ENCODE data around the gene RGS3. TPM values are rescaled to one million over a fixed set of nuclear protein-coding genes. Genes with fewer than 3 reads are reported as not detected.

Gene RGS3
- total RNA-seq, 4 donors from 2014 or later, result 16.2 to 75.6 (median 54.9) TPM

DNA sequence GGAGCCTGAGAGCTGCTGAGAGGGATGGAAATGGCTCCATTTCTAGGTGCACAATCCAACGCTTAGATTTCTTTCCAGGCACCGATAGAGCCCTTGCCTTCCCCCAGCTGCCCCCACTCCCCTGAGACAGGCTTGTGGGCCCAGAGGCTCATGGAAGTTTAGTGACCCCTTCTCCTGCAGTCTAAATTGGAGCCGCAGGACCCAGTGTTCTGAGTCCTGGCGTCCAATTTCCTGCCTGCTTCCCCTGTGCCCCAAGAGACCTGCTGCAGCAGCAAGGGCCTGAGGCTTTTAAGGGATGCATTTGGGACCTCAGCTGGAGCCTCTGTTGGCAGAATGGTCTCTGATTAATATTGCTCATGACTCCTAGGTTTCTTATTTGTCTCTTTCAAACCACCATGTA lies 61.7 kb downstream of the RGS3 start:
- no peak for TF ChIP-seq POLR2A (IDR thresholded peaks at IDR 0.05)
- TF ChIP-seq, protein P1, sequence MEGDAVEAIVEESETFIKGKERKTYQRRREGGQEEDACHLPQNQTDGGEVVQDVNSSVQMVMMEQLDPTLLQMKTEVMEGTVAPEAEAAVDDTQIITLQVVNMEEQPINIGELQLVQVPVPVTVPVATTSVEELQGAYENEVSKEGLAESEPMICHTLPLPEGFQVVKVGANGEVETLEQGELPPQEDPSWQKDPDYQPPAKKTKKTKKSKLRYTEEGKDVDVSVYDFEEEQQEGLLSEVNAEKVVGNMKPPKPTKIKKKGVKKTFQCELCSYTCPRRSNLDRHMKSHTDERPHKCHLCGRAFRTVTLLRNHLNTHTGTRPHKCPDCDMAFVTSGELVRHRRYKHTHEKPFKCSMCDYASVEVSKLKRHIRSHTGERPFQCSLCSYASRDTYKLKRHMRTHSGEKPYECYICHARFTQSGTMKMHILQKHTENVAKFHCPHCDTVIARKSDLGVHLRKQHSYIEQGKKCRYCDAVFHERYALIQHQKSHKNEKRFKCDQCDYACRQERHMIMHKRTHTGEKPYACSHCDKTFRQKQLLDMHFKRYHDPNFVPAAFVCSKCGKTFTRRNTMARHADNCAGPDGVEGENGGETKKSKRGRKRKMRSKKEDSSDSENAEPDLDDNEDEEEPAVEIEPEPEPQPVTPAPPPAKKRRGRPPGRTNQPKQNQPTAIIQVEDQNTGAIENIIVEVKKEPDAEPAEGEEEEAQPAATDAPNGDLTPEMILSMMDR (IDR thresholded peaks at IDR 0.05), result no peak
- H3K27ac ChIP-seq, result no peak overlapping the region
- H3K9me3 ChIP-seq, result no peaks in the 10 kb centered on the region
- H3K4me3 ChIP-seq, result no peak overlapping the region
- intact Hi-C loops (cut with DNase I; ENCODE audit: low total_unique reads), result no loop called here
- DNase-seq, result no peak
- peaks cover 0 to 10% of the 10 kb centered on the region in 2 donors for H3K4me1 ChIP-seq
- H3K36me3 ChIP-seq, result no peaks in the 10 kb centered on the region
- no peaks in the 10 kb centered on the region for H3K27me3 ChIP-seq

DNA sequence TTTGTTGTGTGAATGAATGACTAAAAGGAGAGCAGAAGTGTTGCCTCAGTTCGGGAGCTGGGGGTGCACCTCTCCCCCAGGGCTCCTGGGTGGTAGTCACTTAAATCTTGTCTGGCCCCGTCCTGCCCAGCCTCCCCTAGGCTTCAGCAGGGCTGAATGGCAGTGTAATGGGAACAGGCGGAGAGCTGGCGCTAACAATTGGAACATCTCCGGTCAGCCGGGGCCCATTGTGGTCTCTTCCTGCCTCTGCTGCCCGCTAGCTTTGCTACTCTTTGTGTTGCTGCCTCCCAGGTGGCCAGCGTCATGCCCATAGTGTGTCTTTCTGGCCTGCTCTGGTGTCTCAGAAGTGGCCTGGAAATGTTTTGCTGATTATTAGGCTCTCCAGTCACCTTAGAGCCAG lies 62.3 kb downstream of the RGS3 start:
- no peaks in the 10 kb centered on the region for H3K27me3 ChIP-seq
- H3K4me3 ChIP-seq, result no peak overlapping the region
- TF ChIP-seq, protein P1 (IDR thresholded peaks at IDR 0.05), result no peak
- TF ChIP-seq POLR2A (IDR thresholded peaks at IDR 0.05), result no peak
- H3K36me3 ChIP-seq, result no peaks in the 10 kb centered on the region
- peaks cover 0 to 10% of the 10 kb centered on the region in 2 donors for H3K4me1 ChIP-seq
- no peak for DNase-seq
- no peak overlapping the region for H3K27ac ChIP-seq
- no peaks in the 10 kb centered on the region for H3K9me3 ChIP-seq
- intact Hi-C loops (cut with DNase I; ENCODE audit: low total_unique reads), result no loop called here

DNA sequence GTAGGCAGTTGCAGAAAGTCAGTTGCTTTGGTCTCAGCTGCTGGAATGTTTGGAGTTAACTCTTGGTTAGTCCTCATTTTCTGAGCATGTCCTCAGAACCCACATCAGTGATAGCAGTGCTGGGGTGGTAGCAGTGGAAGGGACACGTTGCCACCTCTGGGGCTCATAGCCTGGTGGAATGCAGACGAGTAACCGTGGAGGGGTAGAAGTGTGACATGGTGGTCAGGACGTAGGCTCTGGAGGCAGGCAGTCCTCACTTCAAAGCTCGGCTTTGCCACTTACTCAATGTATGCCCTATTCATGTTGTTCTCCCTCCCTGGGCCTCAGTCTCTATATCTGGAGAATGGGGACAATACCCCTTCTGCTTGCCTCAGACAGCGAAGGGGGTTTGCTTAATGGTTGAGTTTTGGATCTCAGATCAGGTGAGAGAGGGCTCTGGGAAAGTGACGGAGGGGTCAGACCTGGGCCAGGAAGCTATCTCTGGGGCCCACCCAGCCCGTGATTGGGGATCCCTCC lies 62.8 kb downstream of the RGS3 start:
- no peak overlapping the region for H3K4me3 ChIP-seq
- H3K27me3 ChIP-seq, result no peaks in the 10 kb centered on the region
- intact Hi-C loops (cut with DNase I; ENCODE audit: low total_unique reads), result no loop called here
- DNase-seq, result no peak
- H3K36me3 ChIP-seq, result no peaks in the 10 kb centered on the region
- no peak for TF ChIP-seq POLR2A (IDR thresholded peaks at IDR 0.05)
- H3K9me3 ChIP-seq, result no peaks in the 10 kb centered on the region
- H3K4me1 ChIP-seq, result peaks cover 0 to 10% of the 10 kb centered on the region in 2 donors
- peak overlapping the region in 1 of 2 donors; percentile 48 for H3K27ac ChIP-seq

DNA sequence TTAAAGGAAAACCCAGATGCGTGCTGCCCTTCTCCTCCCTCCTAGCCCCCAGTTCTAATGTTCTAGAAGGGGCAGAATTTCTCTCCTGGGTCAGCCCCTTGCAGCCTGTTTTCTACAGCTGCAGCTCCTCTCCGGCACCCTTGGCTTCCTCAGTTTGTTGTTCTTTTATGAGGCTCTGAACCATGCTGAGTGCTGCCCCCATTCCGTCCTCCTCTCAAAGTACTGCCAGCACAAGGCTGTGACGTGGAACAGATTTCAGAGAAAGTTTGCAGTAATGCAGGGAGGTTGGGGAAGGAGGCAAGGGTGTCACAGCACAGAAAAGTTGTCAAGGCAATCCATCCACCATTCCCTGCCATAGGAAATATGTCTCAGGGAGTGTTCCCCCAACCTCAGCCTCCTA lies 63.3 kb downstream of the RGS3 start:
- Histone ChIP-seq H3K4me1 (peaks cover 0 to 10% of the 10 kb centered on the region in 2 donors), H3K27me3 (no peaks in the 10 kb centered on the region), H3K27ac (peak overlapping the region in 1 of 2 donors; percentile 48), H3K36me3 (no peaks in the 10 kb centered on the region), H3K9me3 (no peaks in the 10 kb centered on the region), H3K4me3 (no peak overlapping the region)
- intact Hi-C loops (cut with DNase I; ENCODE audit: low total_unique reads), result no loop called here
- no peak for TF ChIP-seq POLR2A (IDR thresholded peaks at IDR 0.05)
- TF ChIP-seq, protein P1 (IDR thresholded peaks at IDR 0.05), result no peak
- DNase-seq, result no peak

GRCh38 chr9:113528088-113528487 lies 64.6 kb downstream of the RGS3 start:
- no peaks in the 10 kb centered on the region for H3K27me3 ChIP-seq
- H3K36me3 ChIP-seq, result no peaks in the 10 kb centered on the region
- intact Hi-C loops (cut with DNase I; ENCODE audit: low total_unique reads), result no loop called here
- no peak overlapping the region for H3K27ac ChIP-seq
- no peaks in the 10 kb centered on the region for H3K9me3 ChIP-seq
- peaks cover 0 to 5% of the 10 kb centered on the region in 2 donors for H3K4me1 ChIP-seq
- DNase-seq, result no peak
- no peak for TF ChIP-seq POLR2A (IDR thresholded peaks at IDR 0.05)
- TF ChIP-seq, protein P1 (IDR thresholded peaks at IDR 0.05), result no peak
- H3K4me3 ChIP-seq, result no peak overlapping the region

DNA sequence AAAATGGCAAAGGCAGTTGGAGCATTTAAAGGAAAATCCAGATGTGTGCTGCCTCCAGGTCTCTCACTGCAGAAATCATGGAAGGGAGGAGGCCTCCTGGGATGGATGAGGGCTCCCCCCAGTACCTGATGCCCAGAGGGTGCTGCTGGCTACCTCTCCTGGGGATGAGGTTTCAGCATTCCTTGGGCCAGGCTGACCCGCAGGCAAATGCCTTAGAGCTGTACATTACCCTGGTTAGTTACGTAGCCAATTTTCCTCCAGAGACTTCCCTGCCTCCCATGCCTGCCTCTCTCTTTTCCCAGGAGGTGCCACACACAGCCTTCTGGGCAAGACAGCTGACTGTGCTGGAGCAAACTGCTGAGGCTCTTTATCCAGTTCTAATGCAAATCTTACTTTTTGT lies 65.3 kb downstream of the RGS3 start:
- no peak overlapping the region for H3K27ac ChIP-seq
- no peak for DNase-seq
- H3K36me3 ChIP-seq, result no peaks in the 10 kb centered on the region

More for the DNA sequence above, 65.3 kb downstream of the RGS3 start:
- Histone ChIP-seq H3K4me3 (no peak overlapping the region), H3K9me3 (no peaks in the 10 kb centered on the region), H3K4me1 (peaks cover 0 to 5% of the 10 kb centered on the region in 2 donors), H3K27me3 (no peaks in the 10 kb centered on the region)
- intact Hi-C loops (cut with DNase I; ENCODE audit: low total_unique reads), result no loop called here
- no peak for TF ChIP-seq POLR2A (IDR thresholded peaks at IDR 0.05)
- TF ChIP-seq, protein P1 (IDR thresholded peaks at IDR 0.05), result no peak
